NK-92 treated with Interleukin-12 subunit alpha and Interleukin-12 subunit beta, amount 100 ng/mL, for 24 hours (cell line): ENCODE measurements around the gene THUMPD3.
A peak's percentile ranks its signal among the peaks of the same experiment; 100 is the strongest.

Experiments used
- DNase-seq: peaks from one replicate; lab custom pipeline; 2025; lab: John Stamatoyannopoulos, UW

Gene THUMPD3

GRCh38 chr3:9397906-9398699 lies 35.2 kb downstream of the THUMPD3 start:
- DNase-seq = peak; percentile 5

GRCh38 chr3:9398700-9399336 lies 36.0 kb downstream of the THUMPD3 start:
- DNase-seq = peak; percentile 16

- DNase-seq = no peak
Observed at GRCh38 chr3:9399337-9399703, 36.5 kb downstream of the THUMPD3 start.

- DNase-seq = no peak
Observed at GRCh38 chr3:9399746-9400145, 36.9 kb downstream of the THUMPD3 start.

GRCh38 chr3:9400616-9401015 lies 37.8 kb downstream of the THUMPD3 start:
- no peak for DNase-seq

- DNase-seq = no peak
Observed at GRCh38 chr3:9401986-9402385, 39.1 kb downstream of the THUMPD3 start.

GRCh38 chr3:9402410-9403228 lies 39.8 kb downstream of the THUMPD3 start:
- no peak for DNase-seq

- DNase-seq = no peak
Observed at GRCh38 chr3:9403463-9403862, 40.6 kb downstream of the THUMPD3 start.

GRCh38 chr3:9404680-9405079 lies 41.8 kb downstream of the THUMPD3 start:
- DNase-seq = no peak

GRCh38 chr3:9405756-9406155 lies 42.9 kb downstream of the THUMPD3 start:
- DNase-seq = no peak

- DNase-seq = no peak
Observed at GRCh38 chr3:9406856-9407626, 44.2 kb downstream of the THUMPD3 start.

GRCh38 chr3:9408061-9408460 lies 45.2 kb downstream of the THUMPD3 start:
- no peak for DNase-seq

GRCh38 chr3:9408546-9408945 lies 45.7 kb downstream of the THUMPD3 start:
- no peak for DNase-seq

- DNase-seq = no peak
Observed at GRCh38 chr3:9409981-9410854, 47.4 kb downstream of the THUMPD3 start.

GRCh38 chr3:9411302-9411701 lies 48.4 kb downstream of the THUMPD3 start:
- DNase-seq = no peak

- DNase-seq = no peak
Observed at GRCh38 chr3:9412293-9412692, 49.4 kb downstream of the THUMPD3 start.

GRCh38 chr3:9414826-9415225 lies 52.0 kb downstream of the THUMPD3 start:
- DNase-seq = no peak

GRCh38 chr3:9415485-9416138 lies 52.8 kb downstream of the THUMPD3 start:
- DNase-seq = no peak

GRCh38 chr3:9416139-9416780 lies 53.4 kb downstream of the THUMPD3 start:
- DNase-seq = no peak
